HG03175 (cell line): Measurements from ENCODE around the gene NDUFA11.
"Not testable (repeated sequence)": the region's sequence is repeated elsewhere in the genome, so short reads cannot be mapped to it uniquely, and the experiment has no call there.

Source experiments
- ATAC-seq: cut with Tn5 transposase; IDR thresholded peaks from one replicate; pipeline ENCODE4 v1.9.1; 2021; ENCODE audit warnings: mild to moderate bottlenecking, moderate library complexity; ENCODE audit not compliant: unreplicated experiment

The NDUFA11 gene

DNA sequence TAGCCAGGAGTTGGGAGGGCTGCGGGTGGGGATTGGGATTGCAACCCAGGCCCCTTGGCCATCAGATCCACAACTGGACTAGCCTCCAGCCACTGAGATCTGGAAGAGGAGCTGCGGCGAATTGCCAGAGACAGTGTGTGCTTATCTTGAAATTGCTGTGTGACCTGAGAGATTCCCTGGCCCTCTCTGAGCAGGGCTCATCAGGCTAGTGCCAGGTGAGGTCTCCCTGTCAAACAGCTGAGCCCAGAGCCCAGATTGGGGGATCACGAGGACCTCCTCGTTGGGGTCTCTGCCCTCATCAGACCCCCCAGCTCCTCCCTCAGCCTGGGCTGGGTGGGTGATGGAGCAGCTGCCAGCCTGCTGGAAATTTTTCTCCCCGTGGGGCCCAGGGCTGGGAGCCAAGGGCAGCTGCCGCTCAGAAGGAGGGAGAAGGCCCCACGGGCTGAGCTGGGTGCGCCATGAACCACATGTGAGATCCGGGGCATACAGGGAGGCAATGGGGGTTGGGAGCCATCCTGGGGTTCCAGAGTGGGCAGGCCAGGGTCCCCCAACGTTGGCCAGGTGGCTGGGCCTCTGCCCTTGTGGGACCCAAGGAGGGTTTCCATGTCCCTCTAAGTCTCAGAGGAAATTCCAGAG lies 40.4 kb downstream of the NDUFA11 start:
- ATAC-seq: no peak

DNA sequence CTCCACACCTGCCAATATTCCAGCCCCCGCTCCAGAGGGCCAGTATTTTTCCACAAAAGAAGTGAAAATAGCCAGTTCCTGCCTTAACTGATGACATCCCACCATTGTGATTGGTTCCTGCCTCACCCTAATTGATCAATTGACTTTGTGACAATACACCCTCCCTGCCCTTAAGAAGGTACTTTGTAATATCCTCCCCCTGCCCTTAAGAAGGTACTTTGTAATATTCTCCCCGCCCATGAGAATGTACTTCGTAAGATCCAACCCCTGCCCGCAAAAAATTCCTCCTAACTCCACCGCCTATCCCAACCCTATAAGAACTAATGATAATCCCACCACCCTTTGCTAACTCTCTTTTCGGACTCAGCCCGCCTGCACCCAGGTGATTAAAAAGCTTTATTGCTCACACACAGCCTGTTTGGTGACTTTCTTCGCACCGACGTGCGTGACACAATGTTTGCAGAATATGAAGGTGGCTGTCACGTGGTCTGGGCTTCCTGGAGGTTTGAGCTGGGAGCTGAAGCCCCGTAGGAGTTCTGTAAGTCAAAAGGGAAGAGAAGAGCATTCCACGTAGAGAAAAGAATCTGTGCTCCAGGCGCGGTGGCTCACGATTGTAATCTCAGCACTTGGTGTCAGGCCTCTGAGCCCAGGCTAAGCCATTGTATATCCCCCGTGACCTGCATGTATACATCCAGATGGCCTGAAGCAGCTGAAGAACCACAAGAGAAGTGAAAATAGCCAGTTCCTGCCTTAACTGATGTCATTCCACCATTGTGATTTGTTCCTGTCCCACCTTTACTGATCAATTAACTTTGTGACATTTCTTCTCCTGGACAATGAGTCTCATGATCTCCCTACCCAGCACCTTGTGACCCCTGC lies 46.1 kb downstream of the NDUFA11 start:
- no peak for ATAC-seq

DNA sequence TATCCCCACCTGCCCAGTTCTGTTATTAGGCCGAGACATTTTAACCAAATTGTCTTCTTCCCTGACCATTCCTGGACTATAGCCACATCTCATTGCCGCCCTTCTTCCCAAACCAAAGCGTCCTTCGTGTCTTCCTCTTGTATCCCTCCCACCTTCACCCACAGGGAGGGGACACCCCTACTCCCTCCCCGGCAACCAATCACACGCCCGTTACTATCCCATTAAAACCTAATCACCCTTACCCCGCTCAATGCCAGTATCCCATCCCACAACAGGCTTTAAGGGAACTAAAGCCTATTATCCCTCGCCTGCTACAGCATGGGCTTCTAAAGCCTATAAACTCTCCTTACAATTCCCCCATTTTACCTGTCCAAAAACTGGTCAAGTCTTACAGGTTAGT lies 48.4 kb downstream of the NDUFA11 start:
- ATAC-seq: not testable (repeated sequence)

DNA sequence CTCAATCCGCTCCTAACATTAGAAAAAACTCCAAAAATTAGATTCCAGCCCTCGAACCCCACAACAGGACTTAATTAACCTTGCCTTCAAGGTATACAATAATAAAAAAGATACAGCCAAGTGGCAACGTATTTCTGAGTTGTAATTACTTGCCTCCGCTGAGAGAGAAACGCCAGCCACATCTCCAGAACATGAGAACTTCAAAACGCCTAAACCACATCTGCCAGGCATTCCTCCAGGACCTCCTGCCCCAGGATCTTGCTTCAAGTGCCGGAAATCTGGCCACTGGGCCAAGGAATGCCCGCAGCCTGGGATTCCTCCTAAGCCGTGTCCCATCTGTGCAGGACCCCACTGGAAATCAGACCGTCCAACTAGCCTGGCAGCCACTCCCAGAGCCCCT lies 49.5 kb downstream of the NDUFA11 start:
- ATAC-seq: not testable (repeated sequence)

DNA sequence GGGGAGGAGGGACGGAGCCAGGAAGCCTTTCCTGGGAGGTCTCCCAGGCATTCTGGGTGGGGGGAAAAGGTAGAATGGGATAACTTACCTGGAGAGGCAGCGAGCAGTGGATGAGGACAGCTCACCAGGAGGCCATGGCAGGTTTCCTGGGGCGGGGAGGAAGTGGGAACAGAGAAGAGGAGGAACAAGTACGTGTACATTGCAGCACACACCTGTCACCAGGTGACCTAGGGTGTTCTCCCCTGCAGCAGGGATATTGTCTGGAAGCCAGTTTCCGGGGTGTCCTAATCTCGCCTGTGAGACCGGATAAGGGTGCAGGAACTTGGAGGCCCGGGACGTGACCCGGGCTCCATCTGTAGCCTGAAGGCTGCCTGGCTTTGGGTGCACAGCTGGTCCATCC lies 52.3 kb downstream of the NDUFA11 start, which contains the start of gene FUT3:
FUT3 (minus strand) TSS at position 148 of the 400 bp plus-strand sequence.
- ATAC-seq: no peak

DNA sequence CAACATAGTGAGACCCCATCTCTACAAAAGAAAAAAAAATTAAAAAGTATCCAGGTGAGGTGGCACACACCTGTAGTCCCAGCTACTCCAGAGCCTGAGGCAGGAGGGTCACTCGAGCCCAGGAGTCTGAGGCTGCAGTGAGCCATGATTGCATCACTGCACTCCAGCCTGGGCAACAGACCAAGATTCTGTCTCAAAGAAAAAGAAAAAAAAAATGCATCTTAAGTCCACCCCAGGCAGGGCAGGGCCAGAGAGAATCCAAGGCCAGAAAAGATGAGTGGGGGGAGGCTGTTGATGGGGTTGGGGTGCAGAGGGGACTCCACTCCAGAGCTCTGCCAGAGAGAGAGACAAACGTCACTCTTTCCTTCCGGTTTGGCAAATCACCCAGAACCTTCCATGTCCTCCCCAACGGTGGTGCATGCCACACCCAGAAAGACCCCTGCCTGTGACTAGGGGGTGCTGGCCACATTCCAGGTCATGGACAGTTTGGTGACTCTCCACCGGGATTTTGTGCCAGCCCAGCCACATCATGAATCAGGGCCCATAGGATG lies 52.8 kb downstream of the NDUFA11 start:
- ATAC-seq: no peak

DNA sequence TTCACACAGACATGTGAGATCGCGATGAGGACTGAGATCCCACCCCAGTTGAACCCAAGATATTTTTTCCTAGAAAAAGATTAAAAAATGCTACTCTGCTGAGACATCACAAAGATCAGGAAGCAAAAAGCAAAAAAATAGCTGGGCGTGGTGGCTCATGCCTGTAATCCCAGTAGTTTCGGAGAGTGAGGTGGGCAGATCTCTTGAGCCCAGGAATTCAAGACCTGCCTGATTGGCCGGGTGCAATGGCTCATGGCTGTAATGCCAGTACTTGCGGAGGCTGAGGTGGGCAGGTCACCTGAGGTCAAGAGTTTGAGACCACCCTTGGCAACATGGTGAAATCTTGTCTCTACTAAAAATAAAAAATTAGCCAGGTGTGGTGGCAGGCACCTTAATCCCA lies 53.4 kb downstream of the NDUFA11 start:
- ATAC-seq: no peak

DNA sequence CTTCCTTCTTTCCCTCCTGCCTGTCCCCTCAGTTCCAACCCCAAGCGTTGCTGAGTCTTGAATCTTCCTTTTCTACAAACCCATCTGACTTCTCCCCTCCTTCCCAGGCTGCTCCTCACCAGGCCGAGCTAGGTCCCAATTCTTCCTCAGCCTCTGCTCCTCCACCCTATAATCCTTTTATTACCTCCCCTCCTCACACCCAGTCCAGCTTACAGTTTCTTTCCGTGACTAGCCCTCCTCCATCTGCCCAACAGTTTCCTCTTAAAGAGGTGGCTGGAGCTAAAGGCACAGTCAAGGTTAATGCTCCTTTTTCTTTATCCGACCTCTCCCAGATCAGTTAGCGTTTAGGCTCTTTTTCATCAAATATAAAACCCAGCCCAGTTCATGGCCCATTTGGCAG lies 55.0 kb downstream of the NDUFA11 start:
- ATAC-seq: not testable (repeated sequence)

DNA sequence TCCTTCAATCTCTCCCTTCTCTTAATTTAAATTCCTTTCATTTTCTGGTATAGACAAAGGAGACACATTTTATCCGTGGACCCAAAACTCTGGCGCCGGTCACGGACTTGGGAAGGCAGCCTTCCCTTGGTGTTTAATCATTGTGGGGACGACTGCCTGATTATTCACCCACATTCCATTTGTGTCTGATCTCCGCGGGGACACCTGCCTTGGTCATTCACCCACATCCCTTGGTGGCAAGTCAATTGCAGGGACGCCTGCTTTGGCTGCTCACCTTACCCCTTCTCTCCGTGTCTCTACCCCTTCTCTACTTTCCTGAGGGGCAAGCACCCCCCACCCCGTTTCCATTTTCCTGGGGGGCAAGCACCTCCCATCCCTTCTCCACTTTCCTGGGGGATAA lies 55.7 kb downstream of the NDUFA11 start:
- ATAC-seq: not testable (repeated sequence)
